Stimulated activated CD8-positive, alpha-beta memory T cell treated with anti-CD3 and anti-CD28 coated beads, Interleukin-15, amount 100 ng/mL, for 48 hours (primary cell): ENCODE data around the gene PCSK6.
"Not testable (repeated sequence)": the region's sequence is repeated elsewhere in the genome, so short reads cannot be mapped to it uniquely, and the experiment has no call there.

Source experiments
- DNase-seq, 2 donors: peaks; one replicate each; pipeline ENCODE4 v3.0.0-alpha.2; 2020; ENCODE audit warnings: low read depth in 2 of 2

The PCSK6 gene

GRCh38 chr15:101378879-101379278 lies 110.6 kb downstream of the PCSK6 start:
- DNase-seq = no peak

GRCh38 chr15:101378171-101378755 lies 111.2 kb downstream of the PCSK6 start:
- no peak for DNase-seq

GRCh38 chr15:101376615-101377395 lies 112.7 kb downstream of the PCSK6 start:
- DNase-seq = no peak

GRCh38 chr15:101375006-101375405 lies 114.5 kb downstream of the PCSK6 start:
- DNase-seq = not testable (repeated sequence)

- DNase-seq = no peak
These were observed 115.2 kb downstream of the PCSK6 start for GRCh38 chr15:101374326-101374725.

GRCh38 chr15:101373577-101373976 lies 115.9 kb downstream of the PCSK6 start:
- DNase-seq = no peak

GRCh38 chr15:101372960-101373525 lies 116.5 kb downstream of the PCSK6 start:
- DNase-seq = no peak

GRCh38 chr15:101372149-101372577 lies 117.3 kb downstream of the PCSK6 start:
- DNase-seq = no peak

- no peak for DNase-seq
These were observed 118.0 kb downstream of the PCSK6 start for GRCh38 chr15:101371519-101371918.

- DNase-seq = no peak
These were observed 118.4 kb downstream of the PCSK6 start for GRCh38 chr15:101371081-101371480.

- no peak for DNase-seq
These were observed 119.0 kb downstream of the PCSK6 start for GRCh38 chr15:101370330-101371024.

GRCh38 chr15:101369676-101370075 lies 119.8 kb downstream of the PCSK6 start:
- no peak for DNase-seq

GRCh38 chr15:101368861-101369642 lies 120.5 kb downstream of the PCSK6 start:
- DNase-seq = no peak

GRCh38 chr15:101368086-101368780 lies 121.3 kb downstream of the PCSK6 start:
- no peak for DNase-seq

- no peak for DNase-seq
These were observed 122.7 kb downstream of the PCSK6 start for GRCh38 chr15:101366853-101367252.

- DNase-seq = no peak
These were observed 126.4 kb downstream of the PCSK6 start for GRCh38 chr15:101362986-101363566.

GRCh38 chr15:101362359-101362758 lies 127.1 kb downstream of the PCSK6 start:
- DNase-seq = no peak

GRCh38 chr15:101361418-101361817 lies 128.1 kb downstream of the PCSK6 start:
- DNase-seq = no peak

GRCh38 chr15:101359365-101359947 lies 130.1 kb downstream of the PCSK6 start:
- DNase-seq = no peak

GRCh38 chr15:101358895-101359294 lies 130.6 kb downstream of the PCSK6 start:
- DNase-seq = no peak
